Cardiac muscle cell (in vitro differentiated cells and primary cell): ENCODE data around the gene HOXB4. TPM values are rescaled to one million over a fixed set of nuclear protein-coding genes. Genes with fewer than 3 reads are reported as not detected.
"Not testable (repeated sequence)": the region's sequence is repeated elsewhere in the genome, so short reads cannot be mapped to it uniquely, and the experiment has no call there.

Source experiments
- DNase-seq, 2 donors: peaks; one replicate each; pipeline versions ENCODE4 v3.0.0 to v3.0.0-alpha.2; 2010 to 2017; ENCODE audit warnings: low read depth in 1 of 2, low spot score in 1 of 2
- H3K27ac ChIP-seq: fragments of 200-600 bp; sonication (generic); 2 replicates; pipeline ENCODE4 v1.5.1; 2016
- H3K27me3 ChIP-seq: fragments of 200-600 bp; sonication (generic); 2 replicates; pipeline ENCODE4 v1.6.0; 2016; ENCODE audit warnings: control low read depth
- H3K36me3 ChIP-seq: fragments of 200-600 bp; sonication (generic); 2 replicates; pipeline ENCODE4 v1.5.1; 2016; ENCODE audit warnings: control low read depth
- H3K4me1 ChIP-seq: fragments of 200-600 bp; sonication (generic); 2 replicates; pipeline ENCODE4 v1.8.1; 2017; ENCODE audit warnings: low read depth, mild to moderate bottlenecking, mixed run types
- H3K4me3 ChIP-seq: fragments of 200-600 bp; sonication (generic); 2 replicates; pipeline ENCODE4 v1.5.1; 2016; ENCODE audit warnings: mild to moderate bottlenecking
- H3K9me3 ChIP-seq: fragments of 200-600 bp; sonication (generic); 2 replicates; pipeline ENCODE4 v1.5.1; 2017; ENCODE audit warnings: low read depth, mild to moderate bottlenecking, control low read depth
- CTCF ChIP-seq: IDR thresholded peaks from 2 replicates; pipeline ENCODE4 v1.5.1; 2012; ENCODE audit warnings: low read depth, mild to moderate bottlenecking, low read length
- polyA plus RNA-seq: library from polyadenylated mRNA; unstranded; fragments of >200 nt; fragmentation: Nextera tagmentation; extraction: Ambion mirVana; gene quantifications from 2 replicates; pipeline ENCODE4 v1.2.1, GENCODE V29; 2016
- total RNA-seq: library from RNA; depleted of rRNA; stranded (reverse); fragments of >200 nt; gene quantifications from 2 replicates; pipeline ENCODE4 v1.2.3, GENCODE V29; 2016

HOXB4 gene
- total and polyA plus RNA-seq, 2 experiments from 2014 or later: 5.4 to 12.5 TPM

- peak overlapping the region; percentile 98 for H3K27ac ChIP-seq
- H3K27me3 ChIP-seq: no peaks in the 10 kb centered on the region
- H3K4me1 ChIP-seq: peaks cover 22% of the 10 kb centered on the region
- TF ChIP-seq CTCF: no peak
- H3K4me3 ChIP-seq: peak overlapping the region; percentile 90
- H3K36me3 ChIP-seq: peaks cover 7% of the 10 kb centered on the region
- H3K9me3 ChIP-seq: no peaks in the 10 kb centered on the region
- no peak for DNase-seq
Observed at GRCh38 chr17:48540213-48540612, 37.9 kb downstream of the HOXB4 start.

- H3K9me3 ChIP-seq: no peaks in the 10 kb centered on the region
- no peak overlapping the region for H3K27ac ChIP-seq
- peaks cover 7% of the 10 kb centered on the region for H3K36me3 ChIP-seq
- no peak overlapping the region for H3K4me3 ChIP-seq
- peak in 1 of 2 donors; percentile 63 for DNase-seq
- peaks cover 23% of the 10 kb centered on the region for H3K4me1 ChIP-seq
- H3K27me3 ChIP-seq: no peaks in the 10 kb centered on the region
- TF ChIP-seq CTCF: no peak
Observed at GRCh38 chr17:48539177-48539576, 39.0 kb downstream of the HOXB4 start.

GRCh38 chr17:48537316-48537715, 40.8 kb downstream of the HOXB4 start:
- H3K4me1 ChIP-seq: peaks cover 36% of the 10 kb centered on the region
- no peaks in the 10 kb centered on the region for H3K9me3 ChIP-seq
- no peaks in the 10 kb centered on the region for H3K36me3 ChIP-seq
- no peaks in the 10 kb centered on the region for H3K27me3 ChIP-seq
- no peak for DNase-seq
- no peak overlapping the region for H3K4me3 ChIP-seq
- no peak for TF ChIP-seq CTCF
- no peak overlapping the region for H3K27ac ChIP-seq

GRCh38 chr17:48535793-48536559, 42.2 kb downstream of the HOXB4 start:
- peaks cover 45% of the 10 kb centered on the region for H3K4me1 ChIP-seq
- not testable (repeated sequence) for H3K27me3 ChIP-seq, H3K27ac ChIP-seq, H3K9me3 ChIP-seq, DNase-seq, H3K36me3 ChIP-seq, H3K4me3 ChIP-seq

- Histone ChIP-seq H3K4me1 (peaks cover 63% of the 10 kb centered on the region), H3K27me3 (no peaks in the 10 kb centered on the region), H3K4me3 (no peak overlapping the region), H3K36me3 (no peaks in the 10 kb centered on the region), H3K27ac (no peak overlapping the region), H3K9me3 (no peaks in the 10 kb centered on the region)
- DNase-seq: no peak
- no peak for TF ChIP-seq CTCF
Observed at GRCh38 chr17:48532261-48532660, 45.9 kb downstream of the HOXB4 start.

GRCh38 chr17:48530887-48531272, 47.3 kb downstream of the HOXB4 start, which contains the start of gene HOXB1:
Gene HOXB1, minus strand, starts transcription at chr17:48531011. Its CDS starts 107 bp downstream, at chr17:48530904.
- Histone ChIP-seq H3K27ac (peak within 1 kb of the TSS; percentile 68), H3K4me3 (no peak within 1 kb of the TSS), H3K4me1 (peaks cover 77% of the 10 kb centered on the region), H3K36me3 (no peaks in the 10 kb centered on the region), H3K9me3 (no peaks in the 10 kb centered on the region), H3K27me3 (no peaks in the 10 kb centered on the region)
- no peak for TF ChIP-seq CTCF
- DNase-seq: no peak
